LNCAP (cell line): Measurements from ENCODE around the gene CD9.

Experiments used
- CTCF ChIP-seq: fragments of 450-650 bp; IDR thresholded peaks from 2 replicates; pipeline ENCODE4 v1.5.1; 2017; ENCODE audit warnings: mild to moderate bottlenecking

CD9 gene

GRCh38 chr12:6268484-6269157 is 68.4 kb downstream of the CD9 start:
- no peak for TF ChIP-seq CTCF

GRCh38 chr12:6269986-6270385 is 69.8 kb downstream of the CD9 start:
- no peak for TF ChIP-seq CTCF

GRCh38 chr12:6271281-6271680 is 71.1 kb downstream of the CD9 start:
- no peak for TF ChIP-seq CTCF

GRCh38 chr12:6272300-6273204 is 72.4 kb downstream of the CD9 start:
- no peak for TF ChIP-seq CTCF

- TF ChIP-seq CTCF = no peak
Measured at GRCh38 chr12:6273205-6273540, 73.0 kb downstream of the CD9 start.

- TF ChIP-seq CTCF = no peak
Measured at GRCh38 chr12:6273541-6274230, 73.5 kb downstream of the CD9 start.

- TF ChIP-seq CTCF = no peak
Measured at GRCh38 chr12:6274231-6275221, 74.3 kb downstream of the CD9 start.
